ENCODE data around the gene PCMTD2. TPM values are rescaled to one million over a fixed set of nuclear protein-coding genes. Genes with fewer than 3 reads are reported as not detected.
A peak's percentile ranks its signal among the peaks of the same experiment; 100 is the strongest.

The PCMTD2 gene
- total RNA-seq, 4 donors from 2014 or later = 51.3 to 96.9 (median 75.4) TPM

DNA sequence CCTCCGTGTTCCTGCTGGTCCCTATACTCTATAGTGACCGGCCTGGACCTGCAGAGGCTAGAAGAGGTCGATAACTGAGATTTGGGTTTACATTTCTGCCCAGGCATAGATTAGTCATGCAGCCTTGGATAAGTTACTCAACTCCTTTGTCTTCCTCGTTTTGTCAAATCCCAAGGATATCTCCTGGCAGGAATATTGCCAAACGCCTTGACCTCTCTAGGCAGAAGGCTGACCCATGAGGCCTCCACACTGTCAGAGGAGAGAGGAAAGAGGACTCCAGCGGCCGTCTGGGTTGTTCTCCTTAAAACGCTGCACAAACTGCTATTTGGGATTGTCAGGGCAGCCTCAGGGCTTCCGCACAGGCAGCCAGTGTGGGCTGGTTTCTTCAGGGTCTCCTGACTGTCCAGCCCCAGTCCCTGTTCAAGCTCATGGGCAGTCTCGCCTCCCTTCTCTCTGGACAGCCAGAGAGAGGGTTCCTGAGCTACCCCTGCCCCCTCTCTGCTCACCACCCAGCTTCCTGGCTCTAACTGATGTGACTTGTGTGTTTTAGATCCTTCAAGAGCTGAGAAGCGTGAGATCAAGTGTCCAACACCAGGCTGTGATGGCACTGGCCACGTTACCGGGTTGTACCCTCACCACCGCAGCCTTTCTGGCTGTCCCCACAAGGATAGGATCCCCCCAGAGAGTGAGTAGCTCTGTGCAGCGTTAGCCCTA is 44.7 kb upstream of the PCMTD2 start:
- no peaks in the 10 kb centered on the region for H3K9me3 ChIP-seq
- no peak overlapping the region for H3K27ac ChIP-seq
- intact Hi-C loops (cut with DNase I; ENCODE audit: low total_unique reads) = no loop called here
- no peak overlapping the region for H3K4me3 ChIP-seq
- H3K4me1 ChIP-seq = peaks cover 12 to 22% of the 10 kb centered on the region in 2 donors
- ATAC-seq = no peak
- no peaks in the 10 kb centered on the region for H3K36me3 ChIP-seq
- in situ Hi-C loops (cut with MboI; ENCODE audit: low sequenced_read_pairs in 4 of 4) = no loop called here
- DNase-seq = no peak
- H3K27me3 ChIP-seq = no peaks in the 10 kb centered on the region
- no peak for TF ChIP-seq POLR2A (IDR thresholded peaks at IDR 0.05)
- TF ChIP-seq, protein P1, sequence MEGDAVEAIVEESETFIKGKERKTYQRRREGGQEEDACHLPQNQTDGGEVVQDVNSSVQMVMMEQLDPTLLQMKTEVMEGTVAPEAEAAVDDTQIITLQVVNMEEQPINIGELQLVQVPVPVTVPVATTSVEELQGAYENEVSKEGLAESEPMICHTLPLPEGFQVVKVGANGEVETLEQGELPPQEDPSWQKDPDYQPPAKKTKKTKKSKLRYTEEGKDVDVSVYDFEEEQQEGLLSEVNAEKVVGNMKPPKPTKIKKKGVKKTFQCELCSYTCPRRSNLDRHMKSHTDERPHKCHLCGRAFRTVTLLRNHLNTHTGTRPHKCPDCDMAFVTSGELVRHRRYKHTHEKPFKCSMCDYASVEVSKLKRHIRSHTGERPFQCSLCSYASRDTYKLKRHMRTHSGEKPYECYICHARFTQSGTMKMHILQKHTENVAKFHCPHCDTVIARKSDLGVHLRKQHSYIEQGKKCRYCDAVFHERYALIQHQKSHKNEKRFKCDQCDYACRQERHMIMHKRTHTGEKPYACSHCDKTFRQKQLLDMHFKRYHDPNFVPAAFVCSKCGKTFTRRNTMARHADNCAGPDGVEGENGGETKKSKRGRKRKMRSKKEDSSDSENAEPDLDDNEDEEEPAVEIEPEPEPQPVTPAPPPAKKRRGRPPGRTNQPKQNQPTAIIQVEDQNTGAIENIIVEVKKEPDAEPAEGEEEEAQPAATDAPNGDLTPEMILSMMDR (IDR thresholded peaks at IDR 0.05 in 4 of 5, conservative IDR thresholded peaks at IDR 0.05 in 1 of 5) = no peak

DNA sequence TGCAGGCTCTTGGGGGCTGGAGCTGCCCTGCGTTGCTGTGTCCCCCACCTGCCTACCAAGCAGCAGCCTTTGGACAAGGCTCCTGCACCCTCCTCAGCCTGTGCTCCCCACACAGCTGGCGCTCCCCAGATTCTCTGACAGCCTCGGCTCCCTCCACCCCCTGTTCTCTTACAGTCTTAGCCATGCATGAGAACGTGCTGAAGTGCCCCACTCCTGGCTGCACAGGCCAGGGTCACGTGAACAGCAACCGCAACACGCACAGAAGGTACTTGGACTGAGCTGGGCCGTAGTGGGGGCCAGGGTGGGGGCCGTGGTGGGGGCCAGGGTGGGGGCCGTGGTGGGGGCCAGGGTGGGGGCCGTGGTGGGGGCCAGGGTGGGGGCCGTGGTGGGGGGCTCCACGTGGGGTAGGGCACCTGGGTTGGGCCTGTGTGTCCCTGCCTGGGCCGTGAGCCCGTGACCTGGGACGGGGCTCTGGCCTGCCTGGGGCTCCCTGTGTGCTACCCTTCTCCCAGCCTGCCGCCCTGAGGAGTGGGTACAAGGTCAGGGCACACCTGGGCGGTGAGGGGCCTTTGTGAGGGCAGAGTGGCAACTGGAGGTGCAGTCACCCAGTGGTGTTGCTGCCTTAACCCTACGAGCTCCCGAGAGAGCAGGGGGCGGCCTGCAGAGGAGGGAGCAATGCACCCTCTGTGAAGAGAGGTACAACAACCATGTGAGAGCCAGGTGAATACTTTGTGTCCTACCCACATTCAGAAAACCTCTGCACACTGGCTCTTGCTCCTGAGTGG is 43.5 kb upstream of the PCMTD2 start:
- peaks cover 12 to 26% of the 10 kb centered on the region in 2 donors for H3K4me1 ChIP-seq
- in situ Hi-C loops (cut with MboI; ENCODE audit: low sequenced_read_pairs in 4 of 4) = no loop called here
- ATAC-seq (no peak), DNase-seq (no peak)
- intact Hi-C loops (cut with DNase I; ENCODE audit: low total_unique reads) = no loop called here
- no peak overlapping the region for H3K27ac ChIP-seq
- H3K27me3 ChIP-seq = no peaks in the 10 kb centered on the region
- H3K9me3 ChIP-seq = no peaks in the 10 kb centered on the region
- no peaks in the 10 kb centered on the region for H3K36me3 ChIP-seq
- TF ChIP-seq, protein P1 (IDR thresholded peaks at IDR 0.05 in 4 of 5, conservative IDR thresholded peaks at IDR 0.05 in 1 of 5) = no peak
- no peak for TF ChIP-seq POLR2A (IDR thresholded peaks at IDR 0.05)
- no peak overlapping the region for H3K4me3 ChIP-seq

DNA sequence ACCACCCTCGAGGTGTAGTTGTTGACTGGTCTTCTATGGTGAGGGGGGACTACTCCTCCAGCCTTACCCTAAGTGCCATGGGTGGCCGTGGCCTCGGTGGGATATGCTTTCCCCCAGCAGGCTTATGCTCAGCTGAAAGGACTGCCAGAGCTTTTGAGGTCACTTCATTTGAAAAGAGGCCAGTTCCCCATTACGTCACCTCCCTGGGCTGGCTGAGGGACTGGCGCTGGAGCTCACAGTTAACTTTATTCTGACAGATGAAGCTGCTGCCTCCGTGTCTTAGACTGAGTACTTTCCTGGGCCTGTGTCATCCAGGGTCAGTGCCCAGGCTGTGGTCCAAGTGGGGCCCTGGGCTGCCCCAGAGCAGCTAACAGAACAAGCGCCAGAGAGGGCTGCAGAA is 42.8 kb upstream of the PCMTD2 start:
- TF ChIP-seq, protein P1 (IDR thresholded peaks at IDR 0.05 in 4 of 5, conservative IDR thresholded peaks at IDR 0.05 in 1 of 5) = no peak
- no peak for TF ChIP-seq POLR2A (IDR thresholded peaks at IDR 0.05)
- Histone ChIP-seq H3K4me3 (no peak overlapping the region), H3K27me3 (no peaks in the 10 kb centered on the region), H3K36me3 (no peaks in the 10 kb centered on the region), H3K4me1 (peaks cover 12 to 26% of the 10 kb centered on the region in 2 donors), H3K9me3 (no peaks in the 10 kb centered on the region), H3K27ac (no peak overlapping the region)
- intact Hi-C loops (cut with DNase I; ENCODE audit: low total_unique reads) = no loop called here
- in situ Hi-C loops (cut with MboI; ENCODE audit: low sequenced_read_pairs in 4 of 4) = no loop called here
- peak in 1 of 2 donors; percentile 58 for ATAC-seq
- DNase-seq = no peak

DNA sequence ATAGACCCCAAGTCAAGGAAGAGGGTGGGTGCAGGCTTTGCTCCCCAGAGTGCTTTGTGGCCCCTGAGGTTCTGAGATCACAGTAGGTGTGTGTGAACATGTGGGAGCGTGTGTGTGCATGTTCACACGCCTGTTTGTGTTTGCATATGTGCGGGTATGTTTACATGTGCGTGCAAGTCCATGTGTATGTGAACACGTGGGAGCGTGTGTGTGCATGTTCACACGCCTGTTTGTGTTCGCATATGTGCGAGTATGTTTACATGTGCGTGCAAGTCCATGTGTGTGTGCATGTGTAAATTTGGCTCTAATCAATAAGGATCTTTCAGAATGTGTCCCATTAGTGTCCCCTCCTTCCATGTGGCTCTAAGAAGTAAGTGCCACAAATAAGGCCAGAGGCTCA is 41.4 kb upstream of the PCMTD2 start:
- Histone ChIP-seq H3K4me3 (no peak overlapping the region), H3K36me3 (no peaks in the 10 kb centered on the region), H3K27me3 (no peaks in the 10 kb centered on the region), H3K27ac (no peak overlapping the region), H3K4me1 (peaks cover 12 to 26% of the 10 kb centered on the region in 2 donors), H3K9me3 (no peaks in the 10 kb centered on the region)
- in situ Hi-C loops (cut with MboI; ENCODE audit: low sequenced_read_pairs in 4 of 4) (no loop called here), intact Hi-C loops (cut with DNase I; ENCODE audit: low total_unique reads) (no loop called here)
- TF ChIP-seq, protein P1 (IDR thresholded peaks at IDR 0.05 in 4 of 5, conservative IDR thresholded peaks at IDR 0.05 in 1 of 5) = no peak
- no peak for TF ChIP-seq POLR2A (IDR thresholded peaks at IDR 0.05)
- ATAC-seq (no peak), DNase-seq (no peak)
